ENCODE results near the gene PLA2G6.
"Not testable (repeated sequence)": the region's sequence is repeated elsewhere in the genome, so short reads cannot be mapped to it uniquely, and the experiment has no call there.

Gene PLA2G6

DNA sequence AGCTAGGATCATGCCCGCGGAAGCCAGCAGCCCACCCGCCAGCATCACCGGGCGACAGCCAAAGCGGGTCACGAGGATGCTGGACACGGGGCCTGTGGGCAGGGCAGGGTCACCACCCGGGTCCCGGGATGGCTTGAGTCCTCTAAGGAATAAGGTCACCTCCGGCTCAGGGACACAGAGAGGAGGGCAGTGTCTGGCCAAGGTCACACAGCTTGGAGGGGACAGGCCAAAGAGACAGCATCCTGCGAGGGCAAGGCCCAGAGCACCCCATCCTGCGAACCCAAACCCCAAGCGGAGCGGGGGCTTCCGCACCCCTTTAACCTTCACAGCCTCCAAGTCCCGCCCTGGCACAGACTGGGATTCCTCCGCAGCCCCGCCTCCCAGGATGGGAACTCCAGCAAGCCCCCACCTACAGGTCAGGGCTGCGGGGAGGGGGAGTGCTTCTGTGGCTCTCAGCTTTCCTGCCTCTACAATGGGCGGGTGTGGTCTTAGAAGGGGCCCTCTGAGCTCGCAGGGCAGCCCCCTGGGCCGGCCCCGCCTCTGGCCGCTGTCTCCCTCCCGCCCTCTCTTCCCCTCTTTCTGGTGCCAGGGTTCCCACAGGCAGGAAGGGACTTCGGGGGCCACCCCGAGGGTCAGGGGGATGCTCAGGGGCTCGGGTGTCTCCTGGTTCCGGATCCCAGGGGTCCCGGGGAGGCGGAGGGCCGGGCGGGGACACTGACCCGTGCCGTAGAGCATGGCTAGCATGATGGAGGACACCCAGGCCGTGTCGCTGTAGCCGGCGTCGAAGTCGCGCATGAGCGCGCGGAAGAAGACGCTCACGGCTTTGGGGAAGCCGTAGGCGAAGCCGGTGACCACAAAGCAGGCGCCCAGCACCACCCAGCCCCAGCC lies 99.4 kb downstream of the PLA2G6 start:
- DNase-seq (ENCODE audit: low spot score), result no peak

- DNase-seq (ENCODE audit: low spot score), result no peak
Measured at GRCh38 chr22:38081636-38081940, 100.0 kb downstream of the PLA2G6 start.

- DNase-seq (ENCODE audit: low spot score), result peak; percentile 57
Measured at GRCh38 chr22:38080850-38081635, 100.6 kb downstream of the PLA2G6 start.

DNA sequence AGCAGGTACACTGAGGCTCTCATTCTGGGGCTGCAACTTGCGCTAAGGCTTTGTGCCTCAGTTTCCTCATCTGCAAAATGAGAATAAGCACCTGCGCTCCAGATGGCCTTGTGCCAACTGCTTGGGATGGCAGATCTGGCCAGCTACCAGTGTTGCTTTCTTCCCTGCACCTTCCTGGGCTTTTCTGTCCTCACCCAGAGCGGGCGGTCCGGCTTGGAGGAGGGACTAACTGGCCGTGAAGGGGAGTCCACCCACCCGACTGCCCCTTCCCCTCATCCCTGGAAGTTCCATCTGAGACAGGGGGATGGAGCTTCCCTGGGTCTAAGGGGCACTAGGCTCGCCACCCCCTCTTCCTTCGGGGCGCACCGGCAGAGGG lies 101.2 kb downstream of the PLA2G6 start:
- DNase-seq (ENCODE audit: low spot score), result no peak

DNA sequence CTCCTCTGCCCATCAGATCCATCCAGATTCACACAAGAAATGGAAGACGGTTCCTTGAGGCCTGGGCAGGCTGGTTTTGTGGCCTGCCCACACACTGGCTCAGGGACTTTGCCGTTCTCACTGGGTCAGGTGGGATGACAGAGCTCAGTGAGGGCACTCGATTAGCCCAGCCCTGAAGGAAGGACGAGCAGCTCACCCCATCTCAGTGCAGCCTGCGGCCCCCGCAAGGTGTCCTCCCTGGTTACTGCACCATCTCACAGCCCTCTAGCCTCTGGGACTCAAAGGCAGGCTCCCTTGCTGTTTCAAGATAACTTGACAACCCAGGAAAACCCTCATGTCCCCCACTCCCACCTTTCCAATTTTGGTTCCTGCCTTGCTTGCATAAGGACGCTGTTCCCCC lies 101.8 kb downstream of the PLA2G6 start:
- no peak for DNase-seq (ENCODE audit: low spot score)

- not testable (repeated sequence) for DNase-seq (ENCODE audit: low spot score)
Measured at GRCh38 chr22:38079208-38079607, 102.4 kb downstream of the PLA2G6 start.

- no peak for DNase-seq (ENCODE audit: low spot score)
Measured at GRCh38 chr22:38078046-38078840, 103.4 kb downstream of the PLA2G6 start.

DNA sequence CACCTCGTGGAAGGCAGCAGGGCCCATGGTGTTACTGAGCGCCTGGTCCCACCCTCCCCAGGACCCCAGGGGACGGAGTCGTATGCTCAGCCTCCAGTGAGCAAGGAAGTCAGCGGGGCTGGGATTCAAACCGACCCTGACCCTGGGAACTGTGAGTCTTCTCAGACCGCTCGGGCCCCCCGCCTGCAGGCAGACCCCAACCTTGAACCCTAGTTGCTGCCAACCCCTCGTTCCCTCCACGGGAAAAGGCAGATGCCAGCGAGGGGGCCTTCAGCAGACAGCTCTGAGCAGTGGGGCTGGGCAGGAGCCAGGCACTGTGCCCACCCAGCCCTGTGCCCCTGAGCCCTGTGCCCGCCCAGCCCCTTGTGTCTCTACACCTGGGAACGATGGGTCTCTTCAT lies 104.0 kb downstream of the PLA2G6 start:
- no peak for DNase-seq (ENCODE audit: low spot score)

- no peak for DNase-seq (ENCODE audit: low spot score)
Measured at GRCh38 chr22:38077096-38077495, 104.5 kb downstream of the PLA2G6 start.

DNA sequence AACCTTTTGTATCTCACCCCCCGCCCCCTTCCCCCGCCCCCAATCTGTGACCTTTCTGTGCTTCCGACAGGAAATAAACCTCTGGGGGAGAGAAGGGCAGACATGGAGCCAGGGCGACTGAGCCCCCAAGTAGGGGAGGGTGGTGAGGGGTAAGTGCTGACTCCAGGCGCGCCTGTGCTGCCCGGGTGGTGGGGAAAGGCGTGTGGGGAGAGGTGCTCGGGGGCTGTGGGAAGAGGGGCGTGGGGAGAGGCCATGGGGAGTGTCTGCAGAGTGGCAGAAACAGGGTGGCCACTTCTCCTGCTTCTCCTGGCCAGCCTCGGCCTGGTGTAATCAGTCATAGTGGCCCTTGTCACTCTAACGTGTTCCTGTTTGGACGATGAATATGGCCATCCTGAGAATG lies 105.7 kb downstream of the PLA2G6 start:
- DNase-seq (ENCODE audit: low spot score), result no peak

DNA sequence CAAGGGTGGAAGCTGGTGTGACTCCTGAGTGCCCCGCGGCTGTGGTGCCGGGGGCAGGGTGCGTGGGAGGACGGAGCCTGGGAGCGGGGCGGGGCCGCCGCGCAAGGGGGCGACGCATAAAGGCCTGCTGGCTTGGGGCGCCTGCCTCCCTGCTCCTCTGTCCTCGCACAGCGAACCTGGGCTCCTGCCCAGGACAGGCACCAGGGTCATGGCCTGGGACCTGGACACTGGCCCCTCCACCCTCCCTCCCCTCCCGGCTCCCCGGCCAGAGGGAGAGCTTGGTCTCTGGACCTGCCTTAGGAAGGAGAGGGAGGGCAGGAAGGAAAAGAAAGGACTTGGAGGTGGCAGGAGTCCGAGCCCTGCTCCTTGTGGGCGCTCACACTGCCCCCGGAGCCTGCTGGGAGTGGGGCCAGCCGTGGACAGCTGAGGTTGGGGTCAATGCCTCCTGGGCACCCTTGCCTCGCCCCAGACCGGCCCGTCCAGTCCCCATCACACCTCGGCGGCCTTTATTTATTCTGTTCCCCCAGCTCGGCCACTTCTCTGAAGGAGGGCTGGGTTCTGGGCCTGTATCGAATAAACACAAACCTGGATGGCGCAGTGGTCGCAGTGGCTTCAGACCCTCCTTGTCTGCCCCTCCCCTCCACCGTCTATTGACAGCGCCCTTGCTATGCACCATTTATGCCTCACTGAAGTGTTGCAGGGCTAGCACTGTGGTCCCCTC lies 106.4 kb downstream of the PLA2G6 start:
- DNase-seq (ENCODE audit: low spot score), result no peak

DNA sequence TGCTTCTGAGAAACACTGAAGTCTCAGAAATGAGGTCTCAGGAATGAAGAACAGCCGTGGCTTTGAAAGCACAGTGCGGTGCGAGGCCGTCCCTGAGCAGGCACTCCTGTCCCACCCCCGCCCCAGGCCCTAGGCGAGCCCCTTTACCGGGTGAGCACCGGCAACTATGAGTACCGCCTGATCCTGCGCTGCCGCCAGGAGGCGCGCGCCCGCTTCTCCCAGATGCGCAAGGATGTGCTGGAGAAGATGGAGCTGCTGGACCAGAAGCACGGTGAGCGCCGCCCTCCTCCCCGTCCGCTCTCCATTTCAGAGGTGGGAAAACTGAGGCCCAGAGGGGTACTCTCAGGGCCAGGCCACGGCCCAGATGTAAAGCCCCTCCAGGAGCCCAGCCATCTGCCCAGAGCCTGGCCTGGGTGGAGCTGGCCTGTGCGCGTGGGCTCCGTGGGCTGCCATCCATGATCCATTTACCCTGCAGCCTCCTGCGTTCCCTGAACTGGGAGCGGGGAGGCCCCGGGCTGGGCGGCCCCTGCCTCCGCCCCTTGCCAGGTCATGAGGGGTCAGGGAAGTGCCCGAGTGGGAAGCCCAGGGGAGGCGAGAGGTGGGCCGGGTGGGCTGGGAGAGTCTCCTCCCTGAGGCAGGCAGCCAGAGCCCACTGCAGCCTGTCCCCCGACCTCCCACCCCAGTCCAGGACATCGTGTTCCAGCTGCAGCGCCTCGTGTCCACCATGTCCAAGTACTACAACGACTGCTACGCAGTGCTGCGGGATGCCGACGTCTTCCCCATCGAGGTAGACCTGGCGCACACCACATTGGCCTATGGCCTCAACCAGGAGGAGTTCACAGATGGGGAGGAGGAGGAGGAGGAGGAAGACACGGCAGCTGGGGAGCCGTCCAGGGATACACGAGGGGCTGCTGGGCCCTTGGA lies 107.2 kb downstream of the PLA2G6 start:
- peak; percentile 26 for DNase-seq (ENCODE audit: low spot score)

- DNase-seq (ENCODE audit: low spot score), result no peak
Measured at GRCh38 chr22:38073150-38074130, 108.2 kb downstream of the PLA2G6 start.

DNA sequence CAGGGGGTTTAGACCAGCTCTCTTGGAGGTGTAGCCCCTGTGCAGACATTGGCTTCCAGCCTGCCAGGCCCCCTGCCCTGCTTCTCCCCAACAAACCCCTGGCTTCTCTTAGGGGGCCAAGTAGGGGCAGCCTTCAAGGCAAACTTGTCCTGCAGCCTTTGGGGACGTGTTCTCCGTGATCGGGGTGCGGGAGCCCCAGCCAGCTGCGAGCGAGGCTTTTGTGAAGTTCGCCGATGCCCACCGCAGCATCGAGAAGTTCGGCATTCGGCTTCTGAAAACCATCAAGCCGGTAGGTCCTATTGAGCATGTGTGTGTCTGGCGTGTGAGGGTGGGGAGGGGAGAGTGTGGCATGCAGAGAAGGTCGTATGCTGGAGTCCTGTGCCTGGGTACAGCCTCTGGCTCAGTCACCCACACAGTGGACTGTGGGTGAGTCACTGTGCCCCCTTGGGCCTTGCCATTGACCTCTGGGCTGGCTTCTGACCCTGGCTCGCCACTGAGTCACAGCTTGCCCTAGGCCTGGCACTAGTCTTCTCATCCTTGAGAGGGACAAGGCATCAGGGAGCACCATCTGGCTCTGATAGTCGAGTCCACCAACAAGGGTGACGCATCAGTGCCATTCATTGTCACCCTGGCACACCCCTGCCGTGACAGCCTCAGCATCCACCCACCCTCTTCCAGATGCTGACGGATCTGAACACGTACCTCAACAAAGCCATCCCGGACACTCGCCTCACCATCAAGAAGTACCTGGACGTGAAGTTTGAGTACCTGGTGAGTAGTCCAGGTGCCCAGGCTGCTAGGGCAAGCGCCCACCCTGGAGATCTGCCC lies 109.1 kb downstream of the PLA2G6 start:
- DNase-seq (ENCODE audit: low spot score), result no peak

- DNase-seq (ENCODE audit: low spot score), result no peak
Measured at GRCh38 chr22:38071421-38072321, 110.0 kb downstream of the PLA2G6 start.

GRCh38 chr22:38070250-38070921 lies 111.2 kb downstream of the PLA2G6 start:
- DNase-seq (ENCODE audit: low spot score), result no peak

Measured in kidney capillary endothelial cell (primary cell).